K562 (cell line): ENCODE results near the gene DCST1. TPM values are rescaled to one million over a fixed set of nuclear protein-coding genes. Genes with fewer than 3 reads are reported as not detected.

Experiments used
- BRD9 ChIP-seq: fragments of 450-650 bp; IDR thresholded peaks from 2 replicates; pipeline ENCODE4 v1.6.1; 2018; ENCODE audit warnings: low read depth; ENCODE audit not compliant: partially characterized antibody
- CBX1 ChIP-seq: sonication (generic); IDR thresholded peaks from 2 replicates; pipeline ENCODE4 v1.6.1; 2016; ENCODE audit warnings: antibody characterized with exemption, low read depth, mild to moderate bottlenecking
- CREB5 ChIP-seq: fragments of 250-450 bp; sonication (Bioruptor Pico); IDR thresholded peaks from 2 replicates; pipeline ENCODE4 v1.5.0; 2020; ENCODE audit warnings: mild to moderate bottlenecking
- CREM ChIP-seq: IDR thresholded peaks from 2 replicates; pipeline ENCODE4 v1.6.1; 2014; ENCODE audit warnings: antibody characterized with exemption, low read depth
- FOXJ3 ChIP-seq: sonication (generic); formaldehyde crosslinking; IDR thresholded peaks from 2 replicates; pipeline ENCODE4 v1.4.0; 2020; ENCODE audit warnings: mild to moderate bottlenecking, missing genetic modification reagents
- FUS ChIP-seq: fragments of 200-400 bp; formaldehyde crosslinking; optimal IDR thresholded peaks from 2 replicates; pipeline ENCODE3; 2017; ENCODE audit warnings: low read depth, low read length
- MAX ChIP-seq: sonication (generic); formaldehyde crosslinking; IDR thresholded peaks from 2 replicates; pipeline ENCODE4 v1.9.0; 2022; ENCODE audit warnings: mild to moderate bottlenecking, missing genetic modification reagents
- MYNN ChIP-seq, 2 experiments: sonication (generic); formaldehyde crosslinking in 1 of 2; IDR thresholded peaks; 2 replicates each; pipeline versions ENCODE4 v1.5.0 to v1.6.1; 2016 to 2020; ENCODE audit warnings: antibody characterized with exemption in 1 of 2, missing genetic modification reagents in 1 of 2
- PREB ChIP-seq: sonication (generic); formaldehyde crosslinking; IDR thresholded peaks from 2 replicates; pipeline ENCODE4 v1.8.1; 2023; ENCODE audit warnings: mild to moderate bottlenecking, missing genetic modification reagents
- PTRF ChIP-seq: fragments of 450-650 bp; IDR thresholded peaks from 2 replicates; pipeline ENCODE4 v1.6.1; 2016; ENCODE audit warnings: mild to moderate bottlenecking, missing genetic modification characterization, missing compliant biosample characterization
- RBM25 ChIP-seq: fragments of 200-400 bp; formaldehyde crosslinking; IDR thresholded peaks from 2 replicates; pipeline ENCODE4 v1.6.1; 2018; ENCODE audit warnings: low read length, low read depth, moderate library complexity; ENCODE audit not compliant: severe bottlenecking
- REST ChIP-seq, 2 experiments: fragments of 450-650 bp; formaldehyde crosslinking in 1 of 2; IDR thresholded peaks; 2 replicates each; pipeline versions ENCODE4 v1.4.0 to v1.6.1; 2014 to 2020; ENCODE audit warnings: mild to moderate bottlenecking in 2 of 2, borderline replicate concordance in 1 of 2, low read depth in 1 of 2
- ZNF12 ChIP-seq: sonication (generic); formaldehyde crosslinking; IDR thresholded peaks from 2 replicates; pipeline ENCODE4 v1.4.0; 2020; ENCODE audit warnings: mild to moderate bottlenecking, missing genetic modification reagents
- ZNF583 ChIP-seq: fragments of 250-450 bp; sonication (Bioruptor Pico); IDR thresholded peaks from 2 replicates; pipeline ENCODE4 v1.4.0; 2020
- polyA plus RNA-seq, 8 experiments: library from polyadenylated mRNA; depleted of rRNA in 4 of 8; stranded (reverse) in 5 of 8; unstranded in 3 of 8; fragments of >200 nt; fragmentation: Nextera tagmentation in 2 of 8; fragmentation: Illumina TruSeq in 1 of 8; extraction: Ambion mirVana in 2 of 8; extraction: Trizol in 1 of 8; gene quantifications; 2 replicates each; pipeline versions ENCODE4 v1.2.1 to v1.2.3, GENCODE V29; 2011 to 2014; ENCODE audit warnings: inconsistent platforms in 1 of 8, missing spikeins in 1 of 8
- total RNA-seq, 7 experiments: library from RNA; depleted of rRNA in 6 of 7; stranded (reverse); fragments of >200 nt in 6 of 7; fragmentation: Illumina TruSeq in 2 of 7; extraction: Trizol in 2 of 7; gene quantifications; 2 replicates each; pipeline versions ENCODE4 v1.2.1 to v1.2.3, GENCODE V29; 2011 to 2021; ENCODE audit warnings: low replicate concordance in 1 of 7

DCST1 gene
- total and polyA plus RNA-seq, 9 of the 15 experiments (the other 6 are each of a cell fraction or from before 2014, with no cell fraction given): not detected

GRCh38 chr1:155000726-155001424 is 32.7 kb upstream of the DCST1 start (continued):
- no peak for TF ChIP-seq CREB5 (CRISPR knock-in tag)
- TF ChIP-seq BRD9: peak; percentile 98
- no peak for TF ChIP-seq FUS
- 0 out of 2 replicates have a peak, but pooled peaks have one; percentile 26 for TF ChIP-seq CBX1
- peak; percentile 69 for TF ChIP-seq MAX (CRISPR knock-in tag)
- TF ChIP-seq PREB (CRISPR knock-in tag): no peak
- no peak for TF ChIP-seq MYNN (IDR thresholded peaks at IDR 0.05)
- TF ChIP-seq MYNN (CRISPR knock-in tag; IDR thresholded peaks at IDR 0.05): no peak
- TF ChIP-seq REST (IDR thresholded peaks at IDR 0.05; ENCODE audit: borderline replicate concordance): peak; percentile 85
- no peak; the same call in 1 of the 2 replicates for TF ChIP-seq REST (CRISPR knock-in tag; IDR thresholded peaks at IDR 0.05; ENCODE audit: low read depth)
- TF ChIP-seq ZNF583 (CRISPR knock-in tag): no peak
- peak; percentile 39 for TF ChIP-seq CREM
- no peak for TF ChIP-seq RBM25
- no peak for TF ChIP-seq FOXJ3
- no peak for TF ChIP-seq ZNF12 (CRISPR knock-in tag)
- TF ChIP-seq PTRF: no peak
